G401 (cell line): Measurements from ENCODE around the gene SPINK1. TPM values are rescaled to one million over a fixed set of nuclear protein-coding genes. Genes with fewer than 3 reads are reported as not detected.
"Not testable (repeated sequence)": the region's sequence is repeated elsewhere in the genome, so short reads cannot be mapped to it uniquely, and the experiment has no call there.

Experiments used
- DNase-seq: peaks from one replicate; pipeline ENCODE4 v3.0.0-alpha.2; 2015; ENCODE audit warnings: low spot score
- in situ Hi-C: cut with HindIII; loops from 2 replicates; pipeline ENCODE4 v1.10.0; 2016; ENCODE audit warnings: low sequenced_read_pairs, mixed read lengths
- total RNA-seq: library from RNA; depleted of rRNA; stranded (reverse); fragments of >200 nt; shearing (Covaris generic); gene quantifications from 2 replicates; pipeline ENCODE4 v1.2.3, GENCODE V29; 2014

The SPINK1 gene
- total RNA-seq, 1 experiment from 2014 or later = not detected

DNA sequence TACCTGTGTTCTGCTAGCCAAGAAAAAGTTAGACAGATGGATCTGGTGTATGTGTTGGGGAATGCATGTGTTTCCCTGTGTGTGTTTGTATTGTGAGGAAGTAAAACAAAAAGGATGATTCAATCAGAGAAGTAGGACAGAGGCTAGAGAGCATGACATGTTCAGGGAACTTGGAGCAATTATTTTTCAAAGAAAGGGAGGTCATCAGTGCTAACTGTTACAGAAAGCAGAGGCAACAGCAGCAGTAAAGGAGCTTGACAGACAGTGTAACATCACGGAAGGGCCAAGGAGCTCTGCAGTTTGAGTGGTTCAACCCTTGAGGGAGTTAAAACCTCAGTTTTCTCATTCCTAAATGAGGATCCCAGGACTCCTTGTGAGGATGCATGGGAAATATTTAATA lies 13.2 kb downstream of the SPINK1 start:
- in situ Hi-C loops = no loop called here

GRCh38 chr5:147813696-147814095 lies 17.8 kb downstream of the SPINK1 start:
- in situ Hi-C loops = no loop called here
- no peak for DNase-seq

More for the DNA sequence above, 13.2 kb downstream of the SPINK1 start:
- no peak for DNase-seq

- in situ Hi-C loops = no loop called here
- no peak for DNase-seq
These were observed 21.4 kb downstream of the SPINK1 start for GRCh38 chr5:147809830-147810666.

GRCh38 chr5:147805030-147805454 lies 26.4 kb downstream of the SPINK1 start:
- in situ Hi-C loops = no loop called here
- DNase-seq = no peak

DNA sequence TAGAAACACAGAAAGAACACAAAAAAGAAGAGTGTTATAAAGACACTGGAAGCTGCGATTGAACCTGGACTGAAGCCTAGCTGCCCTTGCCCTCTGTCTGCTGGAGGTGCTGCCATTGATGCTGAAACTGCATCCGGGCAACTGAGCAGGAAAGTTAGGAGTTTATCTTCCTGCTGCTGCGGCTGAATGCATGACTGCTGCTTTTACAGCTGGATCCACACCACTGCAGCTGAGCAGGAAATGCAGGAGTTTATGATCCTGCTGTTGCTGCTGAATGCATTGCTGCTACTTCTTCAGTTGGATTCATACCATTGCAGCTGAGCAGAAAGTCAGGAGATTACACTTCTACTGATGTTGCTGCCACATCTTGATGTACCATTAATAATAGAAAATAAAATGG lies 27.1 kb downstream of the SPINK1 start:
- no peak for DNase-seq
- in situ Hi-C loops = no loop called here

DNA sequence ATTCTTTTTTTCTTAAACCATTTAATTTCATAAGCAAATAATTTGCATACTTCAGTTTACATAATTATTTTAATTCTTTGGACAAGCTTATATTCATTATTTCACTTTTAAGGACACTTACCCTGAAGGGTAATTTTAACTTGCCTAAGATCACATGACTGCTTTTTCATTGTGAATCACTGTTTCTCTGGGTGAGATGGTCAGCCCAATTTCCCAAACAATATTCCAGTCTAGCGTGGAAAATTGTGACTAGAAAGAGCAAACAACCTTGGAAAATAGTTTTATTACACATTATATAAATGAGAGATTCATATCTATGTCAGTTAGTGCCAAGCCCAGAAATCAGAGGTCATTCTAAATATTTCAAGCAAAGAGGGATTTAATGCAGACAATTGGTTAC lies 27.5 kb downstream of the SPINK1 start:
- in situ Hi-C loops = no loop called here
- no peak for DNase-seq

DNA sequence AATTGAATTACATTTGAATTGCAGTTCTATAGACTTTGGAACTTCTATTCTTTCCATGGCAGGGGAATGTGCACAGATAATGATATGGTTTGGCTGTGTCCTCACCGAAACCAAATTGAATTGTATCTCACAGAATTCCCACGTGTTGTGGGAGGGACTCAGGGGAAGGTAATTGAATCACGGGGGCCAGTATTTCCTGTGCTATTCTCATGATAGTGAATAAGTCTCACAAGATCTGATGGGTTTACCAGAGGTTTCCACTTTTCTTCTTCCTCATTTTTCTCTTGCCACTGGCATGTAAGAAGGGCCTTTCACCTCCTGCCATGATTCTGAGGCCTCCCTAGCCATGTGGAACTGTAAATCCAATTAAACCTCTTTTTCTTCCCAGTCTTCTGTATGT lies 28.3 kb downstream of the SPINK1 start:
- DNase-seq, in situ Hi-C loops: not testable (repeated sequence)

- in situ Hi-C loops = no loop called here
- no peak for DNase-seq
These were observed 30.0 kb downstream of the SPINK1 start for GRCh38 chr5:147801461-147801860.

GRCh38 chr5:147800491-147800890 lies 31.0 kb downstream of the SPINK1 start:
- in situ Hi-C loops = no loop called here
- DNase-seq = no peak

- no peak for DNase-seq
- in situ Hi-C loops = no loop called here
These were observed 34.7 kb downstream of the SPINK1 start for GRCh38 chr5:147796556-147797308.

GRCh38 chr5:147791181-147791580 lies 40.3 kb downstream of the SPINK1 start:
- no peak for DNase-seq
- in situ Hi-C loops = no loop called here

GRCh38 chr5:147789820-147790219 lies 41.7 kb downstream of the SPINK1 start:
- in situ Hi-C loops = no loop called here
- no peak for DNase-seq

GRCh38 chr5:147788023-147788422 lies 43.4 kb downstream of the SPINK1 start:
- in situ Hi-C loops = no loop called here
- DNase-seq = no peak

GRCh38 chr5:147786142-147786541 lies 45.3 kb downstream of the SPINK1 start:
- in situ Hi-C loops = no loop called here
- no peak for DNase-seq

DNA sequence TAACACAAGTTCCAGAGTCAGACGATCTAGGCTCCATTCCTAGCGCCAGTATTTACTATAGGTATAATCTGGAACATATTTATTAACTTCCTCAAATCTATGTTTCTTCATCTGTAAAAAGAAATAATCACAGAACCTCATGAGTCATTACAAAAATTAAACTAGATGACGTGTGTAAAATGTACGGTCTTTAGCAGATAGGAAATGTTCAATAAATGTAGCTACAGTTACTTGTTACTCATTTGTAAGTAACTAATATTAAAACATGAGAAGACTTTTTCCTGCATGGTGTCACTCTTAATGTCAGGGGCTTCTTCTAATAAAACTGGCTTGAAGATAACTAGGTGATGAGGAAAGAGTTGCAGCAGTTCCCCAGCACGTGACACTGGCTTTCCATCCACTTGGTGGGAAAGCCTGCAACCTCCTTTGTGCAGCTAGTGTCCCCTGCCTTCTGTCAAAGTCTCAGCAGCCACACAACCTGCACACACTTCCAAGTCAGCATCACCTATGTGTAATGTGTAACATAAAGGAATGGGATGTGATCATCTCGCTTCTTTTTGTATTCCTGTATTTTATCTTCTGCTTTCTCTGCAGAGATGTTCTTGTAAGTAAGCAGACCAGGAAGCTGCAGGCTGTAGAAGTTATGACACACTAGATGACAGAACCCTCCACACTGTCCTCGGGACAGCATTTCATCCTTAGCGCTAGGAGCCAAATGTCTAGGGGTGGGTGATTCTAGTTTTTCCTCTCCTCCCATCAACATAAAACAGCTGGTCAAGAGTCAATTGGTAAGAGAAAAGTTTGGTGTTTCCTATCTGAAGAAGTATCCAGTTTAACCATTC lies 47.1 kb downstream of the SPINK1 start:
- in situ Hi-C loops = no loop called here

GRCh38 chr5:147782110-147783028 lies 49.1 kb downstream of the SPINK1 start, which contains the start of gene JAKMIP2:
JAKMIP2 (minus strand) TSS chr5:147782728; CDS start chr5:147671806, 110,922 bp downstream.
- in situ Hi-C loops = no loop called here
- DNase-seq = peak; percentile 98

More for the DNA sequence above, 47.1 kb downstream of the SPINK1 start:
- no peak for DNase-seq

DNA sequence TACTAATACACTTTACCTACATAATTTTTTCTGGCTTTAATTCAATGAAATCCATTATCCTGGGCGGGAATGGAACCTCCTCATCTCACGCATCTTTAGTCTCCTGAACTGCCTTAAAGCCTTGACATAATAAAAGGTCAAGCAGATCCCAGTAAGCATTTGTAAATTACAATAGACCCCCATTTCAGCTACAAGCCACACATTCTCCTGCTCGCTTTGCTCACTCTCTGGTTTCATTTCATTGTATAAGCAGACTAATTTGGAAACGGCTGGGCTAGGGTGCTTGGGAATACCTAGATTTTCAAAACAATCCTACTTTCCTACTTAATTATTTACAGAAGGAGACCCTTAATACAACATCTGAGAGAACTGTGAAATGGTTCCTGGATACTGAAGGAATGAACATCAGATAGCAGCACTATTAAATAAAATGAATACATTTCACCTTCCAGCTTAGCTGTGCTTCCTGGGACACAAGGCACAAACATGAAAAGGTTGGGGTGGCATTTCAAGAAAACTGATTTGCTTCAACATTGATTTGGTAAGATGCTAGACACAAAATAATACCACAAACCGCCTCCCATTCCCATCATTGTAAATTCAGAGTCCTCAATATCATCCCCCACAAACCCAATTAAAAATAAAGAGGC lies 50.4 kb downstream of the SPINK1 start:
- peak; percentile 64 for DNase-seq
- in situ Hi-C loops = no loop called here

DNA sequence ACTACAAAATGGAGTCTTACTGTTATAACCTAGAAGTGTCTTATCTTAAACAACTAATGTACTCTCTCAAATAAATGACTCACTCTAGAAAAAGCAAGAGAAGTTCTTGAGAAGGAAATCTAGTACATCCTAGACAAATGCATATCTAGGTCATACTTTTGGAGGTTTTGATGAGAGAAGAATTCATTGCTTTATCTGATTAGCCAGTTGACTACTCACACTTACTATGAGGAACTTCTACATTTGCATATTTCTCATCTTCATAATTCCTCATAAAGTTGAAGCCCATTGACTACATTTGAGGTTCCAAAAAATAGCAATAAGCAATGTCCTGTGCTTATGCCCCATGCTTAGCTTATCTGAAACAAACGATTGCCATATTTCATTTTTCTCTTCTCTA lies 51.8 kb downstream of the SPINK1 start:
- DNase-seq = peak; percentile 47
- in situ Hi-C loops = no loop called here
